Trophoblast cell (in vitro differentiated cells and primary cell): ENCODE data around the gene TNFRSF21.

Source experiments
- DNase-seq, 2 donors: peaks; one replicate each; pipeline ENCODE4 v3.0.0-alpha.2; 2016
- H2AFZ ChIP-seq: 2 replicates; pipeline ENCODE4 v1.6.1; 2013; ENCODE audit warnings: low read length, moderate library complexity, mild to moderate bottlenecking; ENCODE audit not compliant: insufficient read depth, poor library complexity
- H2AK5ac ChIP-seq: 2 replicates; pipeline ENCODE4 v1.6.1; 2013; ENCODE audit warnings: mild to moderate bottlenecking, low read length
- H2BK120ac ChIP-seq: 2 replicates; pipeline ENCODE4 v1.6.1; 2013; ENCODE audit warnings: low read length, mild to moderate bottlenecking, moderate library complexity; ENCODE audit not compliant: insufficient read depth, poor library complexity
- H2BK12ac ChIP-seq: 2 replicates; pipeline ENCODE4 v1.6.1; 2013; ENCODE audit warnings: mild to moderate bottlenecking, low read length, moderate library complexity
- H2BK5ac ChIP-seq: 2 replicates; pipeline ENCODE4 v1.6.1; 2013; ENCODE audit warnings: low read length, low read depth, moderate library complexity, mild to moderate bottlenecking; ENCODE audit not compliant: poor library complexity
- H3K14ac ChIP-seq: 2 replicates; pipeline ENCODE4 v1.6.1; 2013; ENCODE audit warnings: mild to moderate bottlenecking, low read length
- H3K18ac ChIP-seq: 2 replicates; pipeline ENCODE4 v1.6.1; 2013; ENCODE audit warnings: mild to moderate bottlenecking, low read length
- H3K23ac ChIP-seq: 2 replicates; pipeline ENCODE4 v1.6.1; 2013; ENCODE audit warnings: low read length
- H3K27ac ChIP-seq: 2 replicates; pipeline ENCODE4 v1.5.1; 2013; ENCODE audit warnings: low read depth, mild to moderate bottlenecking, inconsistent platforms, low read length, moderate library complexity
- H3K27me3 ChIP-seq: 2 replicates; pipeline ENCODE4 v1.6.1; 2013; ENCODE audit warnings: inconsistent platforms, mild to moderate bottlenecking, low read length, moderate library complexity; ENCODE audit not compliant: insufficient read depth
- H3K36me3 ChIP-seq, 2 experiments: 1 replicate in 1 of 2; 2 replicates in 1 of 2; pipeline ENCODE4 v1.6.1; 2013; ENCODE audit warnings: low read length in 2 of 2, mild to moderate bottlenecking in 2 of 2, moderate library complexity in 1 of 2; ENCODE audit not compliant: insufficient read depth in 2 of 2, control insufficient read depth in 1 of 2
- H3K4ac ChIP-seq: 2 replicates; pipeline ENCODE4 v1.6.1; 2013; ENCODE audit warnings: low read depth, mild to moderate bottlenecking, low read length, moderate library complexity
- H3K4me1 ChIP-seq, 2 experiments: 1 replicate in 1 of 2; 2 replicates in 1 of 2; pipeline ENCODE4 v1.6.1; 2013; ENCODE audit warnings: low read length in 2 of 2, mild to moderate bottlenecking in 2 of 2, moderate library complexity in 1 of 2; ENCODE audit not compliant: insufficient read depth in 2 of 2, control insufficient read depth in 1 of 2
- H3K4me2 ChIP-seq: 2 replicates; pipeline ENCODE4 v1.6.1; 2013; ENCODE audit warnings: inconsistent platforms, mild to moderate bottlenecking, low read length, moderate library complexity
- H3K4me3 ChIP-seq: 2 replicates; pipeline ENCODE4 v1.5.1; 2013; ENCODE audit warnings: mild to moderate bottlenecking, low read depth, low read length, inconsistent platforms
- H3K79me1 ChIP-seq: one replicate; pipeline ENCODE4 v1.6.1; 2013; ENCODE audit warnings: low read length
- H3K79me2 ChIP-seq: 2 replicates; pipeline ENCODE4 v1.6.1; 2013; ENCODE audit warnings: low read length, mild to moderate bottlenecking; ENCODE audit not compliant: control insufficient read depth, insufficient read depth, poor library complexity
- H3K9ac ChIP-seq: 2 replicates; pipeline ENCODE4 v1.6.1; 2013; ENCODE audit warnings: mild to moderate bottlenecking, low read length
- H3K9me3 ChIP-seq: 2 replicates; pipeline ENCODE4 v1.6.1; 2013; ENCODE audit warnings: low read depth, mild to moderate bottlenecking, control low read depth, inconsistent platforms, low read length; ENCODE audit not compliant: insufficient read depth
- H4K12ac ChIP-seq: 2 replicates; pipeline ENCODE4 v1.6.1; 2013; ENCODE audit warnings: low read depth, mild to moderate bottlenecking, low read length, moderate library complexity
- H4K8ac ChIP-seq: 2 replicates; pipeline ENCODE4 v1.6.1; 2013; ENCODE audit warnings: low read depth, mild to moderate bottlenecking, low read length, moderate library complexity
- H4K91ac ChIP-seq: one replicate; pipeline ENCODE4 v1.6.1; 2013; ENCODE audit warnings: low read depth, mild to moderate bottlenecking, low read length, moderate library complexity
- WGBS: extraction: QIAGEN DNeasy Blood & Tissue Kit; methylation state at CpG from one replicate; pipeline ENCODE4 v1.1.7; 2013; ENCODE audit warnings: missing lambda C conversion rate; ENCODE audit not compliant: insufficient read length, insufficient coverage; ENCODE audit errors: extremely low coverage; 5-methylcytosine and 5-hydroxymethylcytosine counted together

TNFRSF21 gene

GRCh38 chr6:47323887-47324286 is 14.2 kb upstream of the TNFRSF21 start:
- H3K4me1 ChIP-seq = no peaks in the 10 kb centered on the region
- H3K4ac ChIP-seq = no peak overlapping the region
- no peak overlapping the region for H2BK120ac ChIP-seq
- no peak overlapping the region for H3K9ac ChIP-seq
- H4K12ac ChIP-seq = no peak overlapping the region
- no CpG with 5 or more reads among the region's 1 CpG for WGBS
- H3K27me3 ChIP-seq = no peaks in the 10 kb centered on the region
- H2BK5ac ChIP-seq = no peak overlapping the region
- H3K9me3 ChIP-seq = peaks cover 8% of the 10 kb centered on the region
- H3K36me3 ChIP-seq = no peaks in the 10 kb centered on the region
- no peak overlapping the region for H3K18ac ChIP-seq
- H3K79me2 ChIP-seq = no peaks in the 10 kb centered on the region
- H2AK5ac ChIP-seq = no peak overlapping the region
- no peak overlapping the region for H4K8ac ChIP-seq
- DNase-seq = no peak
- H3K4me2 ChIP-seq = no peak overlapping the region
- H2AFZ ChIP-seq = no peak overlapping the region
- H4K91ac ChIP-seq = no peak overlapping the region
- H2BK12ac ChIP-seq = no peak overlapping the region
- H3K27ac ChIP-seq = no peak overlapping the region
- no peak overlapping the region for H3K23ac ChIP-seq
- no peak overlapping the region for H3K4me3 ChIP-seq
- H3K79me1 ChIP-seq = no peaks in the 10 kb centered on the region
- H3K14ac ChIP-seq = no peak overlapping the region

DNA sequence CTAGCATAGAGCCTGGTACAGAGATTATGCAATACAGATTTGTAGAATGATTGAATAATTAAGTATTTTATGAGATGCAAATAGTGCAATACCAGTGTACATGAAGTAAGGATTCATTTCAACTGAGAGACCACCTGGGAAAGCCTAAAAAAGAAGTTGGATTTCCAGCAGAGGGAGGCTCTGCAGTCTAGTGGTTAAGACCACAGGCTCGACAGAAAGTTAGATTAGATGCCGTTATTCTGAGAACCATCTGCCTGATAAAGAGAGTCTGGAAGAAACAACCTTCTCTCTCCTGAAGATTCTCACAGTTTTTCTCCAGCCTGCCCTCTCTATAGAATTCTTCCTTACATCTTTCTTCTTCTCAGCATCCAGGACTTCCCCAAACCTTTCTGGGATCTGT is 13.6 kb upstream of the TNFRSF21 start:
- H2AFZ ChIP-seq = no peak overlapping the region
- no peak overlapping the region for H2BK5ac ChIP-seq
- H3K36me3 ChIP-seq = no peaks in the 10 kb centered on the region
- H3K4me3 ChIP-seq = no peak overlapping the region
- no peak overlapping the region for H2BK12ac ChIP-seq
- H3K4me1 ChIP-seq = no peaks in the 10 kb centered on the region
- H4K91ac ChIP-seq = no peak overlapping the region
- H3K27me3 ChIP-seq = no peaks in the 10 kb centered on the region
- no peaks in the 10 kb centered on the region for H3K79me1 ChIP-seq
- no peak overlapping the region for H3K4me2 ChIP-seq
- no peak overlapping the region for H3K9ac ChIP-seq
- H2AK5ac ChIP-seq = no peak overlapping the region
- no peak overlapping the region for H4K8ac ChIP-seq
- no peak overlapping the region for H4K12ac ChIP-seq
- DNase-seq = no peak
- no peak overlapping the region for H3K23ac ChIP-seq
- no peak overlapping the region for H3K27ac ChIP-seq
- H3K18ac ChIP-seq = no peak overlapping the region
- H3K79me2 ChIP-seq = no peaks in the 10 kb centered on the region
- no peak overlapping the region for H2BK120ac ChIP-seq
- WGBS = no CpG with 5 or more reads among the region's 2 CpGs
- no peak overlapping the region for H3K4ac ChIP-seq
- peaks cover 6% of the 10 kb centered on the region for H3K9me3 ChIP-seq
- H3K14ac ChIP-seq = no peak overlapping the region

DNA sequence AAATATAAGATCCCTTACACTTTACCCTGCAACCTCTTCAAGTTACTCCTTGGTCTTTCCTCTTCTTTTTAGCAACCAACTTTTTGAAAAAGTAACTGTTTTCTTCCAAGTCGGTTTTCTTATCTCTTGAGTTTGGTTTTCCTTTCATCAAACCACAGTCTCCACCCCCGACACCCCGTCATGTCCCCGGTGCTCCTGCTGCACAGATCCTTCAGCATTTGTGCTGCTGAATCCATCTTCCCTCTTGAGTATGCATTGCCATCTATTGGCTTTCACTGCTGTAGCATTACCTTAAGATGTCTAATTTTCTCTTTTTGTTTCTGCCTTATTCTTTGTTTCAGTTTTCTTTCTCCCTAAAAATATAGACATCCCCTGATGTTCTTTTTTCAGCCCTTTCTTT is 11.9 kb upstream of the TNFRSF21 start:
- H4K12ac ChIP-seq = no peak overlapping the region
- no peak overlapping the region for H4K8ac ChIP-seq
- H2BK120ac ChIP-seq = no peak overlapping the region
- H3K4me2 ChIP-seq = no peak overlapping the region
- H3K23ac ChIP-seq = no peak overlapping the region
- H3K4me3 ChIP-seq = no peak overlapping the region
- WGBS = no CpG with 5 or more reads among the region's 4 CpGs
- no peaks in the 10 kb centered on the region for H3K4me1 ChIP-seq
- H2AK5ac ChIP-seq = no peak overlapping the region
- no peak overlapping the region for H2BK12ac ChIP-seq
- no peak overlapping the region for H3K27ac ChIP-seq
- no peak overlapping the region for H3K9ac ChIP-seq
- H3K9me3 ChIP-seq = no peaks in the 10 kb centered on the region
- no peak overlapping the region for H3K18ac ChIP-seq
- no peak overlapping the region for H3K4ac ChIP-seq
- no peaks in the 10 kb centered on the region for H3K27me3 ChIP-seq
- H3K14ac ChIP-seq = no peak overlapping the region
- no peak overlapping the region for H4K91ac ChIP-seq
- H3K79me2 ChIP-seq = no peaks in the 10 kb centered on the region
- H2AFZ ChIP-seq = no peak overlapping the region
- H3K36me3 ChIP-seq = no peaks in the 10 kb centered on the region
- DNase-seq = no peak
- no peaks in the 10 kb centered on the region for H3K79me1 ChIP-seq
- no peak overlapping the region for H2BK5ac ChIP-seq

GRCh38 chr6:47319867-47320266 is 10.2 kb upstream of the TNFRSF21 start:
- 100% methylated on average over 1 of the region's 4 CpGs for WGBS

More at GRCh38 chr6:47319867-47320266, 10.2 kb upstream of the TNFRSF21 start:
- H3K18ac ChIP-seq = no peak overlapping the region
- no peaks in the 10 kb centered on the region for H3K27me3 ChIP-seq
- H3K36me3 ChIP-seq = no peaks in the 10 kb centered on the region
- H3K79me2 ChIP-seq = no peaks in the 10 kb centered on the region
- no peak overlapping the region for H2BK5ac ChIP-seq
- no peak overlapping the region for H2AFZ ChIP-seq
- H4K91ac ChIP-seq = no peak overlapping the region
- no peak overlapping the region for H2AK5ac ChIP-seq
- peak in 1 of 2 donors; percentile 42 for DNase-seq
- no peak overlapping the region for H3K23ac ChIP-seq
- no peak overlapping the region for H4K12ac ChIP-seq
- H4K8ac ChIP-seq = no peak overlapping the region
- no peak overlapping the region for H2BK12ac ChIP-seq
- H3K4me2 ChIP-seq = no peak overlapping the region
- H3K9ac ChIP-seq = no peak overlapping the region
- no peaks in the 10 kb centered on the region for H3K9me3 ChIP-seq
- no peak overlapping the region for H3K27ac ChIP-seq
- no peak overlapping the region for H3K4ac ChIP-seq
- no peak overlapping the region for H3K4me3 ChIP-seq
- H3K4me1 ChIP-seq = no peaks in the 10 kb centered on the region
- H3K79me1 ChIP-seq = no peaks in the 10 kb centered on the region
- H3K14ac ChIP-seq = no peak overlapping the region
- H2BK120ac ChIP-seq = no peak overlapping the region
